Mesenchymal stem cell (in vitro differentiated cells and primary cell): ENCODE results near the gene LCA5L.
"Not testable (repeated sequence)": the region's sequence is repeated elsewhere in the genome, so short reads cannot be mapped to it uniquely, and the experiment has no call there.

Experiments used
- DNase-seq: peaks from one replicate; pipeline ENCODE4 v3.0.0-alpha.2; 2013
- H2AFZ ChIP-seq: one replicate; pipeline ENCODE4 v1.6.1; 2013; ENCODE audit warnings: low read depth, mild to moderate bottlenecking, control low read depth, inconsistent platforms, low read length, moderate library complexity
- H2AK5ac ChIP-seq: 2 replicates; pipeline ENCODE4 v1.6.1; 2013; ENCODE audit warnings: low read length, moderate library complexity, mild to moderate bottlenecking, inconsistent platforms; ENCODE audit not compliant: severe bottlenecking
- H2BK120ac ChIP-seq: one replicate; pipeline ENCODE4 v1.6.1; 2013; ENCODE audit warnings: low read depth, mild to moderate bottlenecking, inconsistent platforms, low read length, moderate library complexity
- H2BK12ac ChIP-seq, 2 experiments: one replicate each; pipeline ENCODE4 v1.6.1; 2013; ENCODE audit warnings: inconsistent platforms in 2 of 2, low read length in 2 of 2, mild to moderate bottlenecking in 2 of 2, moderate library complexity in 2 of 2, control low read depth in 1 of 2
- H2BK15ac ChIP-seq: one replicate; pipeline ENCODE4 v1.6.1; 2013; ENCODE audit warnings: mild to moderate bottlenecking, low read depth, inconsistent platforms; ENCODE audit not compliant: poor library complexity, severe bottlenecking
- H2BK5ac ChIP-seq: 2 replicates; pipeline ENCODE4 v1.6.1; 2013; ENCODE audit warnings: low read depth, mild to moderate bottlenecking, low read length, control low read depth, inconsistent platforms; ENCODE audit not compliant: poor library complexity, severe bottlenecking
- H3K14ac ChIP-seq, 2 experiments: one replicate each; pipeline ENCODE4 v1.6.1; 2013; ENCODE audit warnings: inconsistent platforms in 2 of 2, low read length in 2 of 2, control low read depth in 1 of 2, mild to moderate bottlenecking in 1 of 2, moderate library complexity in 1 of 2
- H3K18ac ChIP-seq, 2 experiments: one replicate each; pipeline ENCODE4 v1.6.1; 2013; ENCODE audit warnings: inconsistent platforms in 2 of 2, low read length in 2 of 2, control low read depth in 1 of 2, low read depth in 1 of 2, mild to moderate bottlenecking in 1 of 2
- H3K23ac ChIP-seq, 2 experiments: one replicate each; pipeline ENCODE4 v1.6.1; 2013; ENCODE audit warnings: inconsistent platforms in 2 of 2, low read length in 2 of 2, mild to moderate bottlenecking in 2 of 2, moderate library complexity in 2 of 2, control low read depth in 1 of 2
- H3K27ac ChIP-seq: 2 replicates; pipeline ENCODE4 v1.5.1; 2013; ENCODE audit warnings: mild to moderate bottlenecking, moderate library complexity, low read length, control low read depth, inconsistent platforms; ENCODE audit not compliant: poor library complexity, severe bottlenecking
- H3K27me3 ChIP-seq, 2 experiments: 2 replicates each; pipeline versions ENCODE4 v1.6.1 to v1.7.0; 2013; ENCODE audit warnings: low read length in 2 of 2, mild to moderate bottlenecking in 2 of 2, moderate library complexity in 2 of 2, control low read depth in 1 of 2, inconsistent platforms in 1 of 2; ENCODE audit not compliant: control insufficient read depth in 1 of 2, insufficient read depth in 1 of 2
- H3K36me3 ChIP-seq, 2 experiments: 2 replicates each; pipeline versions ENCODE4 v1.6.1 to v1.7.0; 2013; ENCODE audit warnings: low read length in 2 of 2, control low read depth in 1 of 2, inconsistent platforms in 1 of 2, low read depth in 1 of 2, mild to moderate bottlenecking in 1 of 2; ENCODE audit not compliant: insufficient read depth in 2 of 2, control insufficient read depth in 1 of 2
- H3K4ac ChIP-seq, 2 experiments: one replicate each; pipeline ENCODE4 v1.6.1; 2013; ENCODE audit warnings: inconsistent platforms in 2 of 2, low read length in 2 of 2, mild to moderate bottlenecking in 2 of 2, moderate library complexity in 2 of 2, control low read depth in 1 of 2, low read depth in 1 of 2
- H3K4me1 ChIP-seq: 2 replicates; pipeline ENCODE4 v1.6.1; 2013; ENCODE audit warnings: low read depth, low read length, control low read depth; ENCODE audit not compliant: control insufficient read depth, insufficient read depth
- H3K4me2 ChIP-seq: 2 replicates; pipeline ENCODE4 v1.6.1; 2013; ENCODE audit warnings: low read length, mild to moderate bottlenecking, inconsistent platforms; ENCODE audit not compliant: poor library complexity, severe bottlenecking
- H3K4me3 ChIP-seq, 2 experiments: 2 replicates each; pipeline versions ENCODE4 v1.5.1 to v1.7.0; 2013; ENCODE audit warnings: low read length in 2 of 2, mild to moderate bottlenecking in 2 of 2, control low read depth in 1 of 2, low read depth in 1 of 2; ENCODE audit not compliant: insufficient read depth in 1 of 2
- H3K79me1 ChIP-seq: replicated peaks from 2 replicates; pipeline ENCODE4 v1.6.1; 2013; ENCODE audit warnings: mild to moderate bottlenecking, control low read depth, low read length, inconsistent platforms; ENCODE audit not compliant: poor library complexity, severe bottlenecking
- H3K9ac ChIP-seq: 2 replicates; pipeline ENCODE4 v1.7.0; 2013; ENCODE audit warnings: mild to moderate bottlenecking, low read length, moderate library complexity
- H3K9me3 ChIP-seq: 2 replicates; pipeline ENCODE4 v1.7.0; 2013; ENCODE audit warnings: mild to moderate bottlenecking, low read length; ENCODE audit not compliant: control insufficient read depth
- H4K8ac ChIP-seq: one replicate; pipeline ENCODE4 v1.6.1; 2013; ENCODE audit warnings: inconsistent platforms, mild to moderate bottlenecking, low read length, moderate library complexity
- H4K91ac ChIP-seq: one replicate; pipeline ENCODE4 v1.6.1; 2013; ENCODE audit warnings: mild to moderate bottlenecking, low read length, inconsistent platforms
- WGBS: methylation state at CpG from one replicate; pipeline ENCODE4 v1.1.7; 2013; ENCODE audit warnings: mixed read lengths; 5-methylcytosine and 5-hydroxymethylcytosine counted together

Gene LCA5L

DNA sequence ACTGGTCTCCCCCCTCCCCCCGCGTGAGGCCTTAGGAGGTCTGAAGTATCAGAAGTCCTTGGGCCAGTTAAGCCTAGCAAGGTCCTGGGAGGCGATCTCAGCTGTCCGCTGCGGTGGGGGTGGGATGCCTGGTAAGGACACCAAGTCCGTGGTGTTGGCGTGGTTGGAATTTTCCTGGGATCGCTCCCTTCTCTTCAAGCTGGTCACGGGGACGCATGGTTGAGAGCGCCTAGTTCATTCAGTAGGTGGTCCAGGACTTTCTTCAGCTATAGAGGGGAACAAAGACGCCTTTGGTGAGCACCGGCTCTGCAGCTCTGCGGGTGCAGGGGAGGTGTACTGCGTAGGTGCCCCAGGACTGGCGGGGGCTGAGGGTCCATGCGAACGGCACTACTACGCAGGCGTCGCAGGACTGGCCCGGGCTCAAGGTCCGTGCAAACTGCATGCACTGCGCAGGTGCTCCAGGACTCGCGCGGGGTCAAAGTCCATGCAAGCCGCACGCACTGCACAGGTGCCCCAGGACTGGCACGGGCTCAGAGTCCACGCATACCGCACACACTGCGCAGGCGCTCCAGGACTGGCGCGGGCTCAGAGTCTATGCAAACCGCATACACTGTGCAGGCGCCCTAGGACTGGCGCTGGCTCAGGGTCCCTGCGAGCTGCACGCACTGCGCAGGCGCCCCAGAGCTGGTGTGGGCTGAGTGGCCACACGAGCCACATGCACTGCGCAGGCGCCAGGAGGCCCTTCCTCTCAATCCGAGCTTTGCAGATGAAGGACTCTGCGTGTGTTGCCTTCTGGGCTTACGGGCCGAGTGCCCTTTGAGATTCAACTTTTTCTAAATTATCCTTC lies 60.1 kb downstream of the LCA5L start:
- Histone ChIP-seq H3K79me1 (peaks cover 38% of the 10 kb centered on the region), H3K9me3 (no peaks in the 10 kb centered on the region), H2BK12ac (no peak overlapping the region), H3K4ac (no peak overlapping the region), H3K4me1 (peaks cover 25% of the 10 kb centered on the region), H2AK5ac (no peak overlapping the region), H3K27me3 (no peaks in the 10 kb centered on the region), H3K18ac (no peak overlapping the region), H3K36me3 (peaks cover under 1 to 20% of the 10 kb centered on the region in 2 experiments), H2BK15ac (peak overlapping the region; percentile 12), H3K9ac (peak overlapping the region; percentile 85), H2AFZ (no peak overlapping the region), H2BK120ac (no peak overlapping the region), H3K4me3 (peak overlapping the region in 1 of 2 experiments; percentile 75), H3K27ac (no peak overlapping the region), H3K4me2 (no peak overlapping the region), H3K14ac (no peak overlapping the region), H3K23ac (no peak overlapping the region), H4K91ac (peak overlapping the region; percentile 7), H4K8ac (no peak overlapping the region), H2BK5ac (no peak overlapping the region)
- 96% methylated on average over 50 of the region's 50 CpGs for WGBS
- DNase-seq = no peak

DNA sequence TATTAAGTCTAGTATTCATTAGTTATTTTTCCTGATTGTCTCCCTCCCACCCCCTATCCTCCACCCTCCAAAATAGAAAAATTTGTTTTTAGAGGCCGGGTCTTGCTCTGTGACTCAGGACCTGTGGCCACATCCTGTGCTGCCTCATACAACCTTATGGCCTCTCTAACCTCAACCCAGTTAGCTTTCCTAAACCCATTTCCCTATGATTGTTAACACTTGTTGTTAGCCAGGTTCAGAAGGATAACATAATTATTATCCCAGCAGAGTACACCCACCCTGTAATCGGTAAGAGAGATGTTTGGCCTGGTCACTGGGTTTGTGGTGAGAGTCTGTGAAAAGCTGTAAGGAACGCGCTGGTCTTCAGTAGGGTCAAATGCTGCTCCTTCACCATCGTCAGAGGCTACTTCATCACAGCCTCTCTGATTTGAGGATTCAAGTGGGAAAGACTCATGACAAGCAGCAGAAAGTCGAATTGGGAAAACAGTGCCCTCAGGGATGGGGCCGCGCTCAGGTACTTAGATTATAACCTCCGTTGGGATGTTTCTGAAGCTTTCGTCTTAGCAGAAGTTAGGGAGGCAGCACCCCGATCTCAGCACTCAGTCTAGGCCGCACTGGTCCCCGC lies 60.8 kb downstream of the LCA5L start:
- no peak overlapping the region for H2BK12ac ChIP-seq
- H4K91ac ChIP-seq = no peak overlapping the region
- peak; percentile 33 for DNase-seq
- peaks cover 33% of the 10 kb centered on the region for H3K79me1 ChIP-seq
- no peak overlapping the region for H2BK5ac ChIP-seq
- peak overlapping the region; percentile 8 for H3K27ac ChIP-seq
- H3K23ac ChIP-seq = no peak overlapping the region
- H2BK120ac ChIP-seq = no peak overlapping the region
- peaks cover 25% of the 10 kb centered on the region for H3K4me1 ChIP-seq
- H3K18ac ChIP-seq = no peak overlapping the region
- no peak overlapping the region for H3K4ac ChIP-seq
- peak overlapping the region; percentile 4 for H3K9ac ChIP-seq
- H2AFZ ChIP-seq = no peak overlapping the region
- no peak overlapping the region for H3K4me3 ChIP-seq
- no peak overlapping the region for H4K8ac ChIP-seq
- no peak overlapping the region for H3K4me2 ChIP-seq
- H3K36me3 ChIP-seq = peaks cover 0 to 18% of the 10 kb centered on the region in 2 experiments
- H3K14ac ChIP-seq = no peak overlapping the region
- no peaks in the 10 kb centered on the region for H3K27me3 ChIP-seq
- H2AK5ac ChIP-seq = no peak overlapping the region
- 83% methylated on average over 13 of the region's 13 CpGs for WGBS
- H2BK15ac ChIP-seq = no peak overlapping the region
- no peaks in the 10 kb centered on the region for H3K9me3 ChIP-seq

DNA sequence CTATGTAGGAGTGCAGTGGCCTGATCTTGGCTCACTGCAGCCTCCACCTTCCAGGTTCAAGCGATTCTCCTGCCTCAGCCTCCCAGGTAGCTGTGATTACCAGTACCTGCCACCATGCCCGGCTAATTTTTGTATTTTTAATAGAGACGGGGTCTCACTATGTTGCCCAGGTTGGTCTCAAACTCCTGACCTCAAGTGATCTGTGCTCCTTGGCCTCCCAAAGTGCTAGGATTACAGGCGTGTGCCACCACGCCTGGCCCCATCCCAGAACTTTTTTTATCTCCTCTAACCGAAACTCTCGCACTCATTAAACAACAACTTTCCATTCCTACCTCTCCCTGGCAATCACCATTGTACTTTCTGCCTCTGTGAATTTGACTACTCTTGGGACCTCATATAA lies 63.5 kb downstream of the LCA5L start:
- not testable (repeated sequence) for H2BK12ac ChIP-seq, H3K4me2 ChIP-seq, H3K14ac ChIP-seq, H2AK5ac ChIP-seq, H3K4ac ChIP-seq, H3K18ac ChIP-seq, H3K4me3 ChIP-seq, DNase-seq, H3K9me3 ChIP-seq, H3K27ac ChIP-seq, H2AFZ ChIP-seq, H4K91ac ChIP-seq, H2BK5ac ChIP-seq, H4K8ac ChIP-seq, H3K27me3 ChIP-seq, H2BK15ac ChIP-seq, H3K9ac ChIP-seq, H2BK120ac ChIP-seq, H3K23ac ChIP-seq
- peaks cover 16% of the 10 kb centered on the region for H3K4me1 ChIP-seq
- peaks cover 24% of the 10 kb centered on the region for H3K79me1 ChIP-seq
- peaks cover 0 to 14% of the 10 kb centered on the region in 2 experiments for H3K36me3 ChIP-seq
- WGBS = 97% methylated on average over 7 of the region's 7 CpGs

DNA sequence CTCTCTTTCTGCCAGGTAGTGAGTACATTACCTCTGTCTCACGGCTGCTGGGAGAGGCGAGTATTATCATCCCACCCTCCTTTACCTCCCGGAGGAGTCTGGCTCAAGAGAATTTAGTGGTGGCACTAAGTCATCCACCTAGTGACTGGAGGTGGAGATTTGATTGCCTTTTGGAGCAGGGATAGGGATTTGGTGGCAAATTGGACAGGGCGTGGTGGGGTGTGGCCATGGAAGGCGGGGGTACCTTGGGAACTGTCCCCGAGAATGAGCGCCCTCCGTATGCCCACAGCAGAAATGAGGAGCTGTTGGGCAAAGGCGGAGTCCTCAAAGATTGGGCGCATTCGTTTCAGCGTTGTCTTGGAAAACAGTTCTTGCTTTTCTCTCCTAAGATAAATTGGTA lies 64.6 kb downstream of the LCA5L start:
- H3K27me3 ChIP-seq = peaks cover 0 to 4% of the 10 kb centered on the region in 2 experiments
- peak overlapping the region; percentile 98 for H3K4me2 ChIP-seq
- peak overlapping the region; percentile 49 for H4K8ac ChIP-seq
- WGBS = 58% methylated on average over 10 of the region's 12 CpGs
- H3K27ac ChIP-seq = peak overlapping the region; percentile 87
- DNase-seq = peak; percentile 5
- no peak overlapping the region for H3K23ac ChIP-seq
- H2BK15ac ChIP-seq = no peak overlapping the region
- H2BK5ac ChIP-seq = no peak overlapping the region
- H3K79me1 ChIP-seq = peaks cover 16% of the 10 kb centered on the region
- peaks cover 16% of the 10 kb centered on the region for H3K4me1 ChIP-seq
- peak overlapping the region; percentile 71 to 96 for H3K4me3 ChIP-seq
- peak overlapping the region in 1 of 2 experiments; percentile 83 for H3K14ac ChIP-seq
- H3K36me3 ChIP-seq = peaks cover 0 to 10% of the 10 kb centered on the region in 2 experiments
- peak overlapping the region; percentile 98 for H3K9ac ChIP-seq
- no peak overlapping the region for H3K18ac ChIP-seq
- peak overlapping the region in 1 of 2 experiments; percentile 15 for H2BK12ac ChIP-seq
- H4K91ac ChIP-seq = no peak overlapping the region
- H2BK120ac ChIP-seq = no peak overlapping the region
- H3K4ac ChIP-seq = peak overlapping the region in 1 of 2 experiments; percentile 85
- no peak overlapping the region for H2AFZ ChIP-seq
- H2AK5ac ChIP-seq = no peak overlapping the region
- no peaks in the 10 kb centered on the region for H3K9me3 ChIP-seq
